Measurements from ENCODE around the gene HID1. TPM values are rescaled to one million over a fixed set of nuclear protein-coding genes. Genes with fewer than 3 reads are reported as not detected.
A peak's percentile ranks its signal among the peaks of the same experiment; 100 is the strongest.
"Not testable (repeated sequence)": the region's sequence is repeated elsewhere in the genome, so short reads cannot be mapped to it uniquely, and the experiment has no call there.

The HID1 gene
- polyA plus RNA-seq, 2 of the 4 experiments (the other 2 are of a cell fraction): 5.2 to 11.7 TPM

- no peak overlapping the region for H3K4me2 ChIP-seq
- no peak for DNase-seq (ENCODE audit: low read depth in 1 of 2, low spot score in 1 of 2)
- H3K27ac ChIP-seq: no peak overlapping the region
- POLR2A ChIA-PET: interaction anchor here (0.7 to 2.9 kb wide), 2 partner anchors 12 to 118 kb away, joined by 3 to 8 read pairs; partner anchors contain the start of gene SLC16A5
- FAIRE-seq: peak; percentile 59
- WGBS (ENCODE audit: missing lambda C conversion rate): 92% methylated on average over 3 of the region's 3 CpGs
- H3K4me3 ChIP-seq: no peak overlapping the region
- peak; percentile 4 to 12; a peak in 2 of 6 replicates for ATAC-seq
- CTCF ChIA-PET: interaction anchor here (1.0 to 42.3 kb wide), 8 partner anchors 11 to 231 kb away, joined by 3 to 1448 read pairs (median 34); partner anchors contain the start of genes CDR2L, MRPL58, OTOP2 and OTOP3
- TF ChIP-seq, protein P1, sequence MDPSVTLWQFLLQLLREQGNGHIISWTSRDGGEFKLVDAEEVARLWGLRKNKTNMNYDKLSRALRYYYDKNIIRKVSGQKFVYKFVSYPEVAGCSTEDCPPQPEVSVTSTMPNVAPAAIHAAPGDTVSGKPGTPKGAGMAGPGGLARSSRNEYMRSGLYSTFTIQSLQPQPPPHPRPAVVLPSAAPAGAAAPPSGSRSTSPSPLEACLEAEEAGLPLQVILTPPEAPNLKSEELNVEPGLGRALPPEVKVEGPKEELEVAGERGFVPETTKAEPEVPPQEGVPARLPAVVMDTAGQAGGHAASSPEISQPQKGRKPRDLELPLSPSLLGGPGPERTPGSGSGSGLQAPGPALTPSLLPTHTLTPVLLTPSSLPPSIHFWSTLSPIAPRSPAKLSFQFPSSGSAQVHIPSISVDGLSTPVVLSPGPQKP (IDR thresholded peaks at IDR 0.05; ENCODE audit: low read depth, low read length): no peak
- no peak for TF ChIP-seq REST (IDR thresholded peaks at IDR 0.05)
- TF ChIP-seq RFX5 (IDR thresholded peaks at IDR 0.05): no peak
- TF ChIP-seq, protein P2, sequence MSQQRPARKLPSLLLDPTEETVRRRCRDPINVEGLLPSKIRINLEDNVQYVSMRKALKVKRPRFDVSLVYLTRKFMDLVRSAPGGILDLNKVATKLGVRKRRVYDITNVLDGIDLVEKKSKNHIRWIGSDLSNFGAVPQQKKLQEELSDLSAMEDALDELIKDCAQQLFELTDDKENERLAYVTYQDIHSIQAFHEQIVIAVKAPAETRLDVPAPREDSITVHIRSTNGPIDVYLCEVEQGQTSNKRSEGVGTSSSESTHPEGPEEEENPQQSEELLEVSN (IDR thresholded peaks at IDR 0.05; ENCODE audit: borderline replicate concordance, low read depth): no peak
- TF ChIP-seq CBX8 (IDR thresholded peaks at IDR 0.05): no peak
- TF ChIP-seq, protein P3, sequence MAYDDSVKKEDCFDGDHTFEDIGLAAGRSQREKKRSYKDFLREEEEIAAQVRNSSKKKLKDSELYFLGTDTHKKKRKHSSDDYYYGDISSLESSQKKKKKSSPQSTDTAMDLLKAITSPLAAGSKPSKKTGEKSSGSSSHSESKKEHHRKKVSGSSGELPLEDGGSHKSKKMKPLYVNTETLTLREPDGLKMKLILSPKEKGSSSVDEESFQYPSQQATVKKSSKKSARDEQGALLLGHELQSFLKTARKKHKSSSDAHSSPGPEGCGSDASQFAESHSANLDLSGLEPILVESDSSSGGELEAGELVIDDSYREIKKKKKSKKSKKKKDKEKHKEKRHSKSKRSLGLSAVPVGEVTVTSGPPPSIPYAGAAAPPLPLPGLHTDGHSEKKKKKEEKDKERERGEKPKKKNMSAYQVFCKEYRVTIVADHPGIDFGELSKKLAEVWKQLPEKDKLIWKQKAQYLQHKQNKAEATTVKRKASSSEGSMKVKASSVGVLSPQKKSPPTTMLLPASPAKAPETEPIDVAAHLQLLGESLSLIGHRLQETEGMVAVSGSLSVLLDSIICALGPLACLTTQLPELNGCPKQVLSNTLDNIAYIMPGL (CRISPR knock-in tag; IDR thresholded peaks at IDR 0.05; ENCODE audit: borderline replicate concordance): no peak
- TF ChIP-seq RCOR1 (IDR thresholded peaks at IDR 0.05; ENCODE audit: low read depth, low read length): no peak
- TF ChIP-seq TP53 (CRISPR knock-in tag; IDR thresholded peaks at IDR 0.05): no peak
- no peak for TF ChIP-seq HDAC2 (IDR thresholded peaks at IDR 0.05)
- TF ChIP-seq MYC (IDR thresholded peaks at IDR 0.05; ENCODE audit: borderline replicate concordance, low read length): no peak
- no peak for TF ChIP-seq POLR2A (IDR thresholded peaks at IDR 0.05; ENCODE audit: low read length)
- TF ChIP-seq EHF (CRISPR knock-in tag; IDR thresholded peaks at IDR 0.05): no peak
- TF ChIP-seq PHF8 (IDR thresholded peaks at IDR 0.05; ENCODE audit: borderline replicate concordance, low read depth): no peak
- no peak for TF ChIP-seq MAZ (IDR thresholded peaks at IDR 0.05; ENCODE audit: borderline replicate concordance, low read depth, low read length)
- TF ChIP-seq, protein P4, sequence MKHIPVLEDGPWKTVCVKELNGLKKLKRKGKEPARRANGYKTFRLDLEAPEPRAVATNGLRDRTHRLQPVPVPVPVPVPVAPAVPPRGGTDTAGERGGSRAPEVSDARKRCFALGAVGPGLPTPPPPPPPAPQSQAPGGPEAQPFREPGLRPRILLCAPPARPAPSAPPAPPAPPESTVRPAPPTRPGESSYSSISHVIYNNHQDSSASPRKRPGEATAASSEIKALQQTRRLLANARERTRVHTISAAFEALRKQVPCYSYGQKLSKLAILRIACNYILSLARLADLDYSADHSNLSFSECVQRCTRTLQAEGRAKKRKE (CRISPR knock-in tag; IDR thresholded peaks at IDR 0.05; ENCODE audit: low read depth): no peak
- no peak for TF ChIP-seq ZFP36 (IDR thresholded peaks at IDR 0.05; ENCODE audit: borderline replicate concordance, partially characterized antibody)
- TF ChIP-seq, protein P5, sequence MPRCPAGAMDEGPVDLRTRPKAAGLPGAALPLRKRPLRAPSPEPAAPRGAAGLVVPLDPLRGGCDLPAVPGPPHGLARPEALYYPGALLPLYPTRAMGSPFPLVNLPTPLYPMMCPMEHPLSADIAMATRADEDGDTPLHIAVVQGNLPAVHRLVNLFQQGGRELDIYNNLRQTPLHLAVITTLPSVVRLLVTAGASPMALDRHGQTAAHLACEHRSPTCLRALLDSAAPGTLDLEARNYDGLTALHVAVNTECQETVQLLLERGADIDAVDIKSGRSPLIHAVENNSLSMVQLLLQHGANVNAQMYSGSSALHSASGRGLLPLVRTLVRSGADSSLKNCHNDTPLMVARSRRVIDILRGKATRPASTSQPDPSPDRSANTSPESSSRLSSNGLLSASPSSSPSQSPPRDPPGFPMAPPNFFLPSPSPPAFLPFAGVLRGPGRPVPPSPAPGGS (IDR thresholded peaks at IDR 0.05): no peak
- TF ChIP-seq KDM1A (IDR thresholded peaks at IDR 0.05; ENCODE audit: low read depth): no peak
- no peak for TF ChIP-seq HOXB5 (CRISPR knock-in tag; IDR thresholded peaks at IDR 0.05)
- TF ChIP-seq CBX2 (IDR thresholded peaks at IDR 0.05; ENCODE audit: borderline replicate concordance, low read depth): no peak
- H3K9me3 ChIP-seq: no peaks in the 10 kb centered on the region
- peaks cover 9% of the 10 kb centered on the region for H3K4me1 ChIP-seq
These were observed 2.2 kb downstream of the HID1 start for GRCh38 chr17:74970395-74970794.

DNA sequence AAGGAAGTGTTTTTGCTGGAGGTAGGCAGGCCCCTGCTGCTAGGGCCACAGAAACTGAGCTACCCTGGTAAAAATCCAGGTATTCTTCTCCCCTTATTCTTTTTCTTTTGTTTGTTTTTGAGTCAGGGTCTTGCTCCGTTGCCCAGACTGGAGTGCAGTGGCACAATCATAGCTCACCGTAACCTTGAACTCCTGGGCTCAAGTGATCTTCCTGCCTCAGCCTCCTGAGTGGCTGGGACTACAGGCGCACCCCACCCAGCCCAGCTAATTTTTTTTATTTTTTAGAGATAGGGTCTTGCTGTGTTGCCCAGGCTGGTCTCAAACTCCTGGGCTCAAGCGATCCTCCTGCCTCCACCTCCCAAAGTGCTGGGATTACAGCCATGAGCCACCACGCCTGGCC, 3.1 kb downstream of the HID1 start:
- ChIA-PET POLR2A (interaction anchor here (0.6 to 0.7 kb wide), 2 partner anchors 13 to 120 kb away, joined by 3 to 6 read pairs; no protein-coding TSS in a partner anchor), CTCF (interaction anchor here (0.6 to 42.3 kb wide), 11 partner anchors 10 to 232 kb away, joined by 3 to 1448 read pairs (median 4); partner anchors contain the start of genes CDR2L, MRPL58, OTOP2 and OTOP3)
- FAIRE-seq; H3K27ac ChIP-seq; DNase-seq (ENCODE audit: low read depth in 1 of 2, low spot score in 1 of 2); H3K4me3 ChIP-seq; H3K4me1 ChIP-seq; H3K9me3 ChIP-seq; H3K4me2 ChIP-seq; ATAC-seq: not testable (repeated sequence)
- WGBS (ENCODE audit: missing lambda C conversion rate): 95% methylated on average over 5 of the region's 5 CpGs

Data from A549 (cell line).